K562 (cell line): ENCODE measurements around the gene RFNG. TPM values are rescaled to one million over a fixed set of nuclear protein-coding genes. Genes with fewer than 3 reads are reported as not detected.

Experiments
- BACH1 ChIP-seq: fragments of 200-800 bp; sonication (Bioruptor generic); IDR thresholded peaks from 2 replicates; pipeline ENCODE4 v1.6.1; 2016; ENCODE audit warnings: missing genetic modification characterization, missing compliant biosample characterization
- FOSL1 ChIP-seq: fragments of 200-800 bp; sonication (Bioruptor generic); conservative IDR thresholded peaks from 2 replicates; pipeline ENCODE4 v1.6.1; 2016; ENCODE audit warnings: missing genetic modification characterization, missing compliant biosample characterization
- HLTF ChIP-seq: fragments of 450-650 bp; IDR thresholded peaks from 2 replicates; pipeline ENCODE4 v1.6.1; 2016
- MCM5 ChIP-seq: fragments of 450-650 bp; IDR thresholded peaks from 2 replicates; pipeline ENCODE4 v1.6.1; 2016; ENCODE audit warnings: low read depth
- NFYB ChIP-seq: IDR thresholded peaks from 2 replicates; pipeline ENCODE4 v1.6.1; 2011; ENCODE audit warnings: mild to moderate bottlenecking, moderate library complexity; ENCODE audit not compliant: insufficient read length; ENCODE audit errors: extremely low read depth
- SAFB ChIP-seq: fragments of 200-400 bp; formaldehyde crosslinking; IDR thresholded peaks from 2 replicates; pipeline ENCODE4 v1.6.1; 2017; ENCODE audit warnings: low read depth, low read length, borderline replicate concordance
- SMARCA4 ChIP-seq: fragments of 450-650 bp; IDR thresholded peaks from 2 replicates; pipeline ENCODE4 v1.6.1; 2016
- SMC3 ChIP-seq: conservative IDR thresholded peaks from 2 replicates; pipeline ENCODE4 v1.6.1; 2011; ENCODE audit warnings: low read depth, low read length, improper control_type of control experiment; ENCODE audit not compliant: insufficient read depth
- TRIM24 ChIP-seq, 2 experiments: fragments of 450-650 bp; IDR thresholded peaks; 2 replicates each; pipeline ENCODE4 v1.6.1; 2016
- TSC22D4 ChIP-seq: fragments of 450-650 bp; IDR thresholded peaks from 2 replicates; pipeline ENCODE4 v1.6.1; 2016; ENCODE audit warnings: missing genetic modification characterization, missing biosample characterization, control low read depth
- ZNF12 ChIP-seq: sonication (generic); formaldehyde crosslinking; IDR thresholded peaks from 2 replicates; pipeline ENCODE4 v1.4.0; 2020; ENCODE audit warnings: mild to moderate bottlenecking, missing genetic modification reagents
- ZNF121 ChIP-seq: sonication (generic); formaldehyde crosslinking; conservative IDR thresholded peaks from 2 replicates; pipeline ENCODE4 v1.8.0; 2022; ENCODE audit warnings: missing genetic modification reagents
- ZNF717 ChIP-seq: fragments of 250-450 bp; sonication (Bioruptor Pico); IDR thresholded peaks from 2 replicates; pipeline ENCODE4 v1.5.0; 2021
- ZSCAN32 ChIP-seq: fragments of 450-650 bp; formaldehyde crosslinking; IDR thresholded peaks from 2 replicates; pipeline ENCODE4 v1.4.0; 2020; ENCODE audit warnings: mild to moderate bottlenecking, moderate library complexity
- polyA plus RNA-seq, 8 experiments: library from polyadenylated mRNA; depleted of rRNA in 4 of 8; stranded (reverse) in 5 of 8; unstranded in 3 of 8; fragments of >200 nt; fragmentation: Nextera tagmentation in 2 of 8; fragmentation: Illumina TruSeq in 1 of 8; extraction: Ambion mirVana in 2 of 8; extraction: Trizol in 1 of 8; gene quantifications; 2 replicates each; pipeline versions ENCODE4 v1.2.1 to v1.2.3, GENCODE V29; 2011 to 2014; ENCODE audit warnings: inconsistent platforms in 1 of 8, missing spikeins in 1 of 8
- total RNA-seq, 7 experiments: library from RNA; depleted of rRNA in 6 of 7; stranded (reverse); fragments of >200 nt in 6 of 7; fragmentation: Illumina TruSeq in 2 of 7; extraction: Trizol in 2 of 7; gene quantifications; 2 replicates each; pipeline versions ENCODE4 v1.2.1 to v1.2.3, GENCODE V29; 2011 to 2021; ENCODE audit warnings: low replicate concordance in 1 of 7
- TF ChIP-seq, protein P1 (sequence below), 2 experiments: fragments of 450-650 bp; IDR thresholded peaks; 2 replicates each; pipeline ENCODE4 v1.6.1; 2016
- TF ChIP-seq, protein P2 (sequence below): fragments of 450-650 bp; IDR thresholded peaks from 2 replicates; pipeline ENCODE4 v1.6.1; 2017; ENCODE audit warnings: mild to moderate bottlenecking, moderate library complexity
- TF ChIP-seq, protein P3 (sequence below): fragments of 450-650 bp; IDR thresholded peaks from 2 replicates; pipeline ENCODE4 v1.7.0; 2016; ENCODE audit warnings: borderline replicate concordance
- TF ChIP-seq, protein P4 (sequence below): fragments of 250-450 bp; sonication (Bioruptor Pico); IDR thresholded peaks from 2 replicates; pipeline ENCODE4 v1.8.0; 2022; ENCODE audit warnings: moderate library complexity, mild to moderate bottlenecking, inconsistent platforms
- TF ChIP-seq, protein P5 (sequence below), 2 experiments: fragments of 200-800 bp in 1 of 2; sonication (Bioruptor generic) in 1 of 2; sonication (generic) in 1 of 2; formaldehyde crosslinking in 1 of 2; IDR thresholded peaks in 1 of 2; conservative IDR thresholded peaks in 1 of 2; 2 replicates each; pipeline versions ENCODE4 v1.5.0 to v1.6.1; 2016 to 2020; ENCODE audit warnings: missing compliant biosample characterization in 1 of 2, missing genetic modification characterization in 1 of 2, missing genetic modification reagents in 1 of 2

The RFNG gene
- total and polyA plus RNA-seq, 9 of the 15 experiments (the other 6 are each of a cell fraction or from before 2014, with no cell fraction given) = 0.32 to 32.8 (median 9.5) TPM

DNA sequence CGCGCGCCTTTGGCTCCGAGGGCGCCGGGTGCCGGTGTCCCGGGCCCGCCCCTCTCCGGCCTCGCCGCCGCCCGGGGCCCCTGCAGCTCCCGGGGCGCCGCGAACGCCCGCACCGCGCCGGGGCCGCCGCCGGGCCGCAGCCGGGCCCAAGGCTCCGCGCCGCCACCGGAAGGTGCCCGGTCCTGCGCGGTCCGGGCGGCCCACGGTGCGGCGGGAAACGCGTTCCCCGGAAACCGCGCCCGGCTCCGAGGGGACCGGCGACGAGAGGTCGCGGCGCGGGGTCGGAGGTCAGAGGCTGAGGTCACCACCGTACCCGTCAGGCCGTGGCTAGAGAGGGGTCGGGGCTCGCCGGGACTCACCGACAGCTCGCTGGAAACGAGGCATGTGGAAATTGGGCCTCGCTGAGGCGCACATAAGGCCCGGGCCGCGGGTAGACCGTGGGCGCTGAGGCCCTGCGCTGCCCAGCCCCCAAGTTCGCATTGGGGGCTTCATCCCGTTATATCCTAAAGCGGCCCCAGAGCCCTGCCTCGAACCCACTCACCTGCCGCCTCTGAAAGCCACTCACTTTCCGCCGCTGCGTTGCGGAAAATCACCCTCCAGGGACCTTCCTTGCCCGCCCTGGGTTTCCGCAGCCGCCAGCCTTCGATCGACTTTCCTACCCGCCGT lies 14.2 kb upstream of the RFNG start, which contains the start of gene DUS1L (continued):
- no peak for TF ChIP-seq NFYB
- TF ChIP-seq ZNF12 (CRISPR knock-in tag) = no peak
- TF ChIP-seq SMC3 = no peak; the same call in 1 of the 2 replicates
- TF ChIP-seq SMARCA4 = no peak
- TF ChIP-seq, protein P1, sequence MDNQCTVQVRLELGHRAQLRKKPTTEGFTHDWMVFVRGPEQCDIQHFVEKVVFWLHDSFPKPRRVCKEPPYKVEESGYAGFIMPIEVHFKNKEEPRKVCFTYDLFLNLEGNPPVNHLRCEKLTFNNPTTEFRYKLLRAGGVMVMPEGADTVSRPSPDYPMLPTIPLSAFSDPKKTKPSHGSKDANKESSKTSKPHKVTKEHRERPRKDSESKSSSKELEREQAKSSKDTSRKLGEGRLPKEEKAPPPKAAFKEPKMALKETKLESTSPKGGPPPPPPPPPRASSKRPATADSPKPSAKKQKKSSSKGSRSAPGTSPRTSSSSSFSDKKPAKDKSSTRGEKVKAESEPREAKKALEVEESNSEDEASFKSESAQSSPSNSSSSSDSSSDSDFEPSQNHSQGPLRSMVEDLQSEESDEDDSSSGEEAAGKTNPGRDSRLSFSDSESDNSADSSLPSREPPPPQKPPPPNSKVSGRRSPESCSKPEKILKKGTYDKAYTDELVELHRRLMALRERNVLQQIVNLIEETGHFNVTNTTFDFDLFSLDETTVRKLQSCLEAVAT (IDR thresholded peaks at IDR 0.05) = peak in 1 of 2 experiments; percentile 91; a peak in 2 of 4 replicates
- TF ChIP-seq, protein P2, sequence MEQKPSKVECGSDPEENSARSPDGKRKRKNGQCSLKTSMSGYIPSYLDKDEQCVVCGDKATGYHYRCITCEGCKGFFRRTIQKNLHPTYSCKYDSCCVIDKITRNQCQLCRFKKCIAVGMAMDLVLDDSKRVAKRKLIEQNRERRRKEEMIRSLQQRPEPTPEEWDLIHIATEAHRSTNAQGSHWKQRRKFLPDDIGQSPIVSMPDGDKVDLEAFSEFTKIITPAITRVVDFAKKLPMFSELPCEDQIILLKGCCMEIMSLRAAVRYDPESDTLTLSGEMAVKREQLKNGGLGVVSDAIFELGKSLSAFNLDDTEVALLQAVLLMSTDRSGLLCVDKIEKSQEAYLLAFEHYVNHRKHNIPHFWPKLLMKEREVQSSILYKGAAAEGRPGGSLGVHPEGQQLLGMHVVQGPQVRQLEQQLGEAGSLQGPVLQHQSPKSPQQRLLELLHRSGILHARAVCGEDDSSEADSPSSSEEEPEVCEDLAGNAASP = no peak
- TF ChIP-seq ZSCAN32 = no peak
- no peak for TF ChIP-seq ZNF121 (CRISPR knock-in tag)
- 0 out of 2 replicates have a peak, but pooled peaks have one; percentile 22 for TF ChIP-seq FOSL1 (tag)
- TF ChIP-seq, protein P3, sequence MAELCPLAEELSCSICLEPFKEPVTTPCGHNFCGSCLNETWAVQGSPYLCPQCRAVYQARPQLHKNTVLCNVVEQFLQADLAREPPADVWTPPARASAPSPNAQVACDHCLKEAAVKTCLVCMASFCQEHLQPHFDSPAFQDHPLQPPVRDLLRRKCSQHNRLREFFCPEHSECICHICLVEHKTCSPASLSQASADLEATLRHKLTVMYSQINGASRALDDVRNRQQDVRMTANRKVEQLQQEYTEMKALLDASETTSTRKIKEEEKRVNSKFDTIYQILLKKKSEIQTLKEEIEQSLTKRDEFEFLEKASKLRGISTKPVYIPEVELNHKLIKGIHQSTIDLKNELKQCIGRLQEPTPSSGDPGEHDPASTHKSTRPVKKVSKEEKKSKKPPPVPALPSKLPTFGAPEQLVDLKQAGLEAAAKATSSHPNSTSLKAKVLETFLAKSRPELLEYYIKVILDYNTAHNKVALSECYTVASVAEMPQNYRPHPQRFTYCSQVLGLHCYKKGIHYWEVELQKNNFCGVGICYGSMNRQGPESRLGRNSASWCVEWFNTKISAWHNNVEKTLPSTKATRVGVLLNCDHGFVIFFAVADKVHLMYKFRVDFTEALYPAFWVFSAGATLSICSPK = no peak
- peak; percentile 61 for TF ChIP-seq SAFB
- TF ChIP-seq TSC22D4 = no peak
- no peak for TF ChIP-seq HLTF
- TF ChIP-seq, protein P4, sequence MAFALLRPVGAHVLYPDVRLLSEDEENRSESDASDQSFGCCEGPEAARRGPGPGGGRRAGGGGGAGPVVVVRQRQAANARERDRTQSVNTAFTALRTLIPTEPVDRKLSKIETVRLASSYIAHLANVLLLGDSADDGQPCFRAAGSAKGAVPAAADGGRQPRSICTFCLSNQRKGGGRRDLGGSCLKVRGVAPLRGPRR (CRISPR knock-in tag) = no peak
- TF ChIP-seq BACH1 (tag) = no peak
- no peak for TF ChIP-seq ZNF717 (CRISPR knock-in tag)
- no peak for TF ChIP-seq MCM5
- peak in 1 of 2 experiments; percentile 99; a peak in 2 of 4 replicates for TF ChIP-seq TRIM24 (IDR thresholded peaks at IDR 0.05)
- TF ChIP-seq, protein P5, sequence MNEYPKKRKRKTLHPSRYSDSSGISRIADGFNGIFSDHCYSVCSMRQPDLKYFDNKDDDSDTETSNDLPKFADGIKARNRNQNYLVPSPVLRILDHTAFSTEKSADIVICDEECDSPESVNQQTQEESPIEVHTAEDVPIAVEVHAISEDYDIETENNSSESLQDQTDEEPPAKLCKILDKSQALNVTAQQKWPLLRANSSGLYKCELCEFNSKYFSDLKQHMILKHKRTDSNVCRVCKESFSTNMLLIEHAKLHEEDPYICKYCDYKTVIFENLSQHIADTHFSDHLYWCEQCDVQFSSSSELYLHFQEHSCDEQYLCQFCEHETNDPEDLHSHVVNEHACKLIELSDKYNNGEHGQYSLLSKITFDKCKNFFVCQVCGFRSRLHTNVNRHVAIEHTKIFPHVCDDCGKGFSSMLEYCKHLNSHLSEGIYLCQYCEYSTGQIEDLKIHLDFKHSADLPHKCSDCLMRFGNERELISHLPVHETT (CRISPR knock-in tag; conservative IDR thresholded peaks at IDR 0.05 in 1 of 2, IDR thresholded peaks at IDR 0.05 in 1 of 2) = peak in 1 of 2 experiments; percentile 98; a peak in 2 of 4 replicates
